Astrocyte (in vitro differentiated cells and primary cell): ENCODE measurements around the gene SUN1. TPM values are rescaled to one million over a fixed set of nuclear protein-coding genes. Genes with fewer than 3 reads are reported as not detected.
"Not testable (repeated sequence)": the region's sequence is repeated elsewhere in the genome, so short reads cannot be mapped to it uniquely, and the experiment has no call there.

ENCODE experiments used
- DNase-seq: peaks from one replicate; pipeline ENCODE4 v3.0.0-alpha.2; 2010; ENCODE audit warnings: low read depth
- FAIRE-seq: peaks from 2 replicates; lab custom pipeline; 2011; peaks lifted over from hg19 to GRCh38; lab: Jason Lieb, UNC
- H2AFZ ChIP-seq: 2 replicates; pipeline ENCODE4 v1.6.0; 2012; ENCODE audit warnings: low read depth, low read length, inconsistent platforms
- H3K27ac ChIP-seq: 2 replicates; pipeline ENCODE4 v1.5.1; 2011; ENCODE audit warnings: low read depth, low read length, inconsistent platforms
- H3K27me3 ChIP-seq: 2 replicates; pipeline ENCODE4 v1.6.0; 2011; ENCODE audit warnings: low read length, inconsistent platforms; ENCODE audit not compliant: insufficient read depth
- H3K36me3 ChIP-seq: 2 replicates; pipeline ENCODE4 v1.5.1; 2011; ENCODE audit warnings: low read length, inconsistent platforms; ENCODE audit not compliant: insufficient read depth
- H3K4me1 ChIP-seq: 2 replicates; pipeline ENCODE4 v1.5.1; 2011; ENCODE audit warnings: low read length, inconsistent platforms; ENCODE audit not compliant: insufficient read depth
- H3K4me2 ChIP-seq: 2 replicates; pipeline ENCODE4 v1.6.0; 2012; ENCODE audit warnings: low read length, inconsistent platforms
- H3K4me3 ChIP-seq: 2 replicates; pipeline ENCODE4 v1.5.1; 2011; ENCODE audit warnings: low read depth, mild to moderate bottlenecking, low read length, inconsistent platforms; ENCODE audit not compliant: insufficient read depth
- H3K79me2 ChIP-seq: 2 replicates; pipeline ENCODE4 v1.6.0; 2012; ENCODE audit warnings: mild to moderate bottlenecking, low read length, inconsistent platforms; ENCODE audit not compliant: insufficient read depth
- H3K9ac ChIP-seq: 2 replicates; pipeline ENCODE4 v1.6.0; 2012; ENCODE audit warnings: mild to moderate bottlenecking, low read length, inconsistent platforms
- H3K9me3 ChIP-seq: 2 replicates; pipeline ENCODE4 v1.5.1; 2012; ENCODE audit warnings: low read depth, mild to moderate bottlenecking, low read length, inconsistent platforms; ENCODE audit not compliant: insufficient read depth
- H4K20me1 ChIP-seq: 2 replicates; pipeline ENCODE4 v1.6.0; 2012; ENCODE audit warnings: low read length, inconsistent platforms; ENCODE audit not compliant: insufficient read depth
- H3K27ac Mint-ChIP-seq: one replicate; pipeline ENCODE4 v1.8.0; 2021; ENCODE audit warnings: mild to moderate bottlenecking, mixed read lengths; ENCODE audit not compliant: unreplicated experiment
- H3K27me3 Mint-ChIP-seq: one replicate; pipeline ENCODE4 v1.8.0; 2021; ENCODE audit warnings: low read depth, mixed read lengths; ENCODE audit not compliant: unreplicated experiment
- H3K36me3 Mint-ChIP-seq: one replicate; pipeline ENCODE4 v1.8.0; 2021; ENCODE audit warnings: low read depth, mixed read lengths; ENCODE audit not compliant: unreplicated experiment
- H3K4me1 Mint-ChIP-seq: one replicate; pipeline ENCODE4 v1.8.0; 2021; ENCODE audit warnings: low read depth, mixed read lengths; ENCODE audit not compliant: unreplicated experiment
- H3K4me3 Mint-ChIP-seq: one replicate; pipeline ENCODE4 v1.8.0; 2021; ENCODE audit warnings: mild to moderate bottlenecking, moderate library complexity, mixed read lengths; ENCODE audit not compliant: unreplicated experiment
- H3K9me3 Mint-ChIP-seq: one replicate; pipeline ENCODE4 v1.8.0; 2021; ENCODE audit warnings: mild to moderate bottlenecking, mixed read lengths; ENCODE audit not compliant: unreplicated experiment
- EZH2 ChIP-seq: IDR thresholded peaks from 2 replicates; pipeline ENCODE4 v1.6.1; 2012; ENCODE audit warnings: mild to moderate bottlenecking, low read length, inconsistent platforms; ENCODE audit not compliant: insufficient read depth
- total RNA-seq: library from RNA; stranded (reverse); gene quantifications from 2 replicates; pipeline ENCODE4 v1.2.1, GENCODE V29; 2021
- TF ChIP-seq, protein P1 (sequence below): IDR thresholded peaks from 2 replicates; pipeline ENCODE4 v1.5.1; 2011; ENCODE audit warnings: low read depth, mild to moderate bottlenecking, inconsistent platforms, low read length, moderate library complexity; ENCODE audit not compliant: insufficient read depth

The SUN1 gene
- total RNA-seq, 1 donor from 2014 or later: 121 TPM

DNA sequence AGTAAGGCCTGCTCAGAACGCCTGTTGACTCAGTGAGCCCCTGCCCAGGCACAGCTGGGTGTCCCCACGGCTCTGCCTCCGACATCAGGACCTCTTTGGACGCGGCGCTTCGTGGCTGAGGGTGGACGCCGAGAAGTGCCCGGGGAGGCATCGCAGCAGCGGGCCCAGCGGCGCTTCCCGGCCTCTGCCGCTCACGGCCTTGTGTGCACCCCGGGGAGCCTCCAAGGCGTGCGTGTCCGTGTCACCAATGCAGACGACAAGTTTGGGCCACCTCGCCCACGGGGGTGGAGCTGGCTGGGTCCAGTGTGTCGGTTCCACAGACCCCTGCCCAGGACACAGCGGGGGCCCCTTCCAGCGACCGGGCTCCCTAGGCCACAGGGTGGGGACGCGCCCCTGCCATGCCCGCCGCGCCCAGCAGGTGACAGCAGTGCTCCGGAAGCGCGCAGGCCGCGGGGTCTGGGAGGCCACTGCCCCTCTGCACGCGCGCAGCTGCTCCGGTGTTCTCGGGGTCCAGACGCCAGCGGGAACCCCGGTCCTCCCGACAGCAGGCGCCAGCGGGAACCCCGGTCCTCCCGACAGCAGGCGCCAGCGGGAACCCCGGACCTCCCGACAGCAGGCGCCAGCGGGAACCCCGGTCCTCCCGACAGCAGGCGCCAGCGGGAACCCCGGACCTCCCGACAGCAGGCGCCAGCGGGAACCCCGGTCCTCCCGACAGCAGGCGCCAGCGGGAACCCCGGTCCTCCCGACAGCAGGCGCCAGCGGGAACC, 76.5 kb downstream of the SUN1 start:
- H3K9me3 ChIP-seq, H3K27ac Mint-ChIP-seq, H3K4me1 Mint-ChIP-seq, H3K27ac ChIP-seq, H3K4me1 ChIP-seq, H3K36me3 ChIP-seq, FAIRE-seq, H3K27me3 ChIP-seq, H3K4me3 Mint-ChIP-seq, H3K9ac ChIP-seq, H3K9me3 Mint-ChIP-seq, H4K20me1 ChIP-seq, H3K79me2 ChIP-seq, H3K36me3 Mint-ChIP-seq, DNase-seq: not testable (repeated sequence)
- peaks cover 12% of the 10 kb centered on the region for H3K27me3 Mint-ChIP-seq
- Histone ChIP-seq H3K4me3 (peak overlapping the region; percentile 17), H3K4me2 (peak overlapping the region; percentile 71), H2AFZ (peak overlapping the region; percentile 37)
- peak; percentile 17 for TF ChIP-seq EZH2
- TF ChIP-seq, protein P1, sequence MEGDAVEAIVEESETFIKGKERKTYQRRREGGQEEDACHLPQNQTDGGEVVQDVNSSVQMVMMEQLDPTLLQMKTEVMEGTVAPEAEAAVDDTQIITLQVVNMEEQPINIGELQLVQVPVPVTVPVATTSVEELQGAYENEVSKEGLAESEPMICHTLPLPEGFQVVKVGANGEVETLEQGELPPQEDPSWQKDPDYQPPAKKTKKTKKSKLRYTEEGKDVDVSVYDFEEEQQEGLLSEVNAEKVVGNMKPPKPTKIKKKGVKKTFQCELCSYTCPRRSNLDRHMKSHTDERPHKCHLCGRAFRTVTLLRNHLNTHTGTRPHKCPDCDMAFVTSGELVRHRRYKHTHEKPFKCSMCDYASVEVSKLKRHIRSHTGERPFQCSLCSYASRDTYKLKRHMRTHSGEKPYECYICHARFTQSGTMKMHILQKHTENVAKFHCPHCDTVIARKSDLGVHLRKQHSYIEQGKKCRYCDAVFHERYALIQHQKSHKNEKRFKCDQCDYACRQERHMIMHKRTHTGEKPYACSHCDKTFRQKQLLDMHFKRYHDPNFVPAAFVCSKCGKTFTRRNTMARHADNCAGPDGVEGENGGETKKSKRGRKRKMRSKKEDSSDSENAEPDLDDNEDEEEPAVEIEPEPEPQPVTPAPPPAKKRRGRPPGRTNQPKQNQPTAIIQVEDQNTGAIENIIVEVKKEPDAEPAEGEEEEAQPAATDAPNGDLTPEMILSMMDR: peak; percentile 25

DNA sequence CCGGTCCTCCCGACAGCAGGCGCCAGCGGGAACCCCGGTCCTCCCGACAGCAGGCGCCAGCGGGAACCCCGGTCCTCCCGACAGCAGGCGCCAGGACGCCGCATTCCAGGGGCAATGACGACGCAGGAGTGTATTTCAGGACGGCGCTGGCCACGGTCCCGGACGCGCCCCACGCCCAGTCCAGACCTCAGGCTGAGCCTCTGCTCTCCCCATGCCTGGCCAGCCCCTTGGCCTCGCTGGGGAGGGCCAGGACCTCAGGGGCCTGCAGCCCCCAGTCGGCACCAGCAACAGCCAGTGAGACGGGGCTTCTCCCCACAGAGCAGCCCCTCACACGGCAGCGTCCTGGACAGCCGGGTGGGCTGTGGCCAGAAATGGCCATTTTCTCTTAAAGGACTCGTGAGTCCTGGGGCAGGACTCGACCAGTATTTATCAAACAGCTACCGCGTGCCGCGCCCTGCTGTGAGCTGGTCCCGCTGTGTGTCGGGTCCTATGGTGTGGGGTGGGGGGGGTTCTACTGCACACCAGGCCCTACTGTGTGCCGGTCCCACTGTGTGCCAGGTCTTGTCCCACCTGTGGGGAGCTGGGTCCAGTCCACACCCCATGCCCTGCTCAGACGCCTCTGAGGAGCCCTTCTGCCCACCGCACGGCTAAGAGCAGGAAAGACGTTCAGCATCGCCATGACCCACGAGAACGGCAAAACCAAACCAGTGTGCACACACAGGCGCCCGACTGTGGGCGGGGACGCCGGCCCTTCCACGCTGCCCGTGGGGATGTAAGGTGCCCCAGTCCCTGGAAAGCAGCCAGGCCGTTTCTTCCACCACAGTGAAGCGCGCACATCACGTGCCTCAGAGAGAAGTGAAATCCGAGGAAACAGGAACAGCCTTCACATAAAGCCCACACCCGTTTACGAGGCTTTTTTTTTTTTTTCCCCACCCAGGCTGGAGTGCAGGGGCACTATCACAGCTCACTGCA, 77.4 kb downstream of the SUN1 start:
- no peak overlapping the region for H3K9ac ChIP-seq
- H3K27me3 ChIP-seq: peaks cover 2% of the 10 kb centered on the region
- H3K4me3 Mint-ChIP-seq: no peak overlapping the region
- H3K27me3 Mint-ChIP-seq: peaks cover 9% of the 10 kb centered on the region
- H3K4me1 ChIP-seq: peaks cover 4% of the 10 kb centered on the region
- peak overlapping the region; percentile 71 for H3K4me2 ChIP-seq
- no peak for DNase-seq
- H3K9me3 ChIP-seq: no peaks in the 10 kb centered on the region
- peak; percentile 7 for TF ChIP-seq EZH2
- TF ChIP-seq, protein P1: no peak
- FAIRE-seq: no peak
- no peaks in the 10 kb centered on the region for H3K36me3 ChIP-seq
- no peak overlapping the region for H3K27ac Mint-ChIP-seq
- no peaks in the 10 kb centered on the region for H3K36me3 Mint-ChIP-seq
- H2AFZ ChIP-seq: peak overlapping the region; percentile 71
- H4K20me1 ChIP-seq: no peaks in the 10 kb centered on the region
- H3K4me3 ChIP-seq: no peak overlapping the region
- H3K27ac ChIP-seq: no peak overlapping the region
- no peaks in the 10 kb centered on the region for H3K9me3 Mint-ChIP-seq
- no peaks in the 10 kb centered on the region for H3K79me2 ChIP-seq
- no peaks in the 10 kb centered on the region for H3K4me1 Mint-ChIP-seq
